Upper lobe of left lung (tissue), 6 donors: Measurements from ENCODE around the gene IRGM. TPM values are rescaled to one million over a fixed set of nuclear protein-coding genes. Genes with fewer than 3 reads are reported as not detected.
A peak's percentile ranks its signal among the peaks of the same experiment; 100 is the strongest.
"Not testable (repeated sequence)": the region's sequence is repeated elsewhere in the genome, so short reads cannot be mapped to it uniquely, and the experiment has no call there.

Experiments used
- ATAC-seq, 2 donors: fragments of 200-7000 bp; cut with Tn5 transposase; one replicate each; pipeline ENCODE4 v1.9.1; 2022; ENCODE audit warnings: mild to moderate bottlenecking in 2 of 2, moderate library complexity in 2 of 2; ENCODE audit not compliant: low FRiP score in 2 of 2
- DNase-seq, 2 donors: peaks; one replicate each; pipeline ENCODE4 v3.0.0-alpha.2; 2019 to 2020
- H3K27ac ChIP-seq, 4 donors: fragments of 200-600 bp; sonication (generic); one replicate each; pipeline ENCODE4 v1.5.1; 2016 to 2019
- H3K27me3 ChIP-seq, 4 donors: fragments of 200-600 bp; sonication (generic); one replicate each; pipeline ENCODE4 v1.5.1; 2017 to 2019
- H3K36me3 ChIP-seq, 4 donors: fragments of 200-600 bp; sonication (generic); one replicate each; pipeline ENCODE4 v1.5.1; 2016 to 2019
- H3K4me1 ChIP-seq, 4 donors: fragments of 200-600 bp; sonication (generic); one replicate each; pipeline ENCODE4 v1.5.1; 2018 to 2019
- H3K4me3 ChIP-seq, 4 donors: fragments of 200-600 bp; sonication (generic); one replicate each; pipeline ENCODE4 v1.5.1; 2017 to 2019; ENCODE audit warnings: mild to moderate bottlenecking in 2 of 4, moderate library complexity in 1 of 4
- H3K9me3 ChIP-seq, 4 donors: fragments of 200-600 bp; sonication (generic); one replicate each; pipeline ENCODE4 v1.5.1; 2018 to 2019
- EP300 ChIP-seq, 4 donors: sonication (generic); formaldehyde crosslinking; IDR thresholded peaks; one replicate each; pipeline ENCODE4 v1.5.1; 2017; ENCODE audit warnings: antibody characterized with exemption in 4 of 4, control low read depth in 2 of 4
- POLR2A ChIP-seq, 4 donors: fragments of 450-650 bp; IDR thresholded peaks; one replicate each; pipeline ENCODE4 v1.5.1; 2016 to 2017; ENCODE audit warnings: antibody characterized with exemption in 4 of 4, mild to moderate bottlenecking in 2 of 4
- POLR2AphosphoS5 ChIP-seq, 2 donors: sonication (generic); formaldehyde crosslinking; IDR thresholded peaks; one replicate each; pipeline ENCODE4 v1.5.1; 2017; ENCODE audit warnings: antibody characterized with exemption in 2 of 2
- WGBS, 2 donors: methylation state at CpG; one replicate each; pipeline ENCODE4 v1.1.5; 2017 to 2018; 5-methylcytosine and 5-hydroxymethylcytosine counted together
- total RNA-seq, 6 donors: library from RNA; depleted of rRNA in 4 of 6; stranded (reverse); fragments of >200 nt in 4 of 6; gene quantifications; one replicate each; pipeline versions ENCODE4 v1.1.0 to v1.2.1, GENCODE V29; 2016 to 2021
- TF ChIP-seq, protein P1 (sequence below), 6 experiments: fragments of 450-650 bp in 4 of 6; fragments of 200-600 bp in 2 of 6; sonication (generic) in 2 of 6; IDR thresholded peaks; one replicate each; pipeline ENCODE4 v1.5.1; 2016 to 2019; ENCODE audit warnings: antibody characterized with exemption in 6 of 6
- donor health status: DM: no; HTN: no; CAD: no; lungs with moderate emphysema.
- donor health status: DM: no; HTN: yes; CAD: no; lungs with severe emphysema.

The IRGM gene
- total RNA-seq, 6 donors from 2014 or later: 0.17 to 7.5 (median 0.71) TPM; not detected in 1

DNA sequence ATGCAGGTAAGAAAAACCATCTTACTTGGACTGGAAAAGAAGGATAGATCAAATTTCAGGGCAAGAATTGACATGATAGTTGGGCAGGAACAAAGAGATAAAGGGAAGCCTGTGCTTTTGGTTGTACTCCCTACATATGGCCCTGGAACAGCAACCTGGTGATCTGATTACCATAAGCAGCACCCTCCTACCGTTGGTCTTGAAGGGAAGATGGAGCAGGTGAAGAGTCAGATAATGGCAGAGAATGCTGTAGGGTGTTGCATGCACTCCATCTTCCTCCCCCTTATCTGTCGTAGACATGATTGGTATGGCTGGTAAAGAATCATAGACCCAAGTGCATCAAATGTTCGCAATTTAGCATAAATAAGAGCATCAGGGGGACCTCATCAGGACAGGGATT lies 4.7 kb downstream of the IRGM start:
- Histone ChIP-seq H3K27ac (no peak overlapping the region), H3K9me3 (no peaks in the 10 kb centered on the region), H3K4me1 (peaks cover 0 to 9% (median 0%) of the 10 kb centered on the region in 4 donors), H3K4me3 (no peak overlapping the region), H3K36me3 (no peaks in the 10 kb centered on the region), H3K27me3 (no peaks in the 10 kb centered on the region)
- TF ChIP-seq, protein P1, sequence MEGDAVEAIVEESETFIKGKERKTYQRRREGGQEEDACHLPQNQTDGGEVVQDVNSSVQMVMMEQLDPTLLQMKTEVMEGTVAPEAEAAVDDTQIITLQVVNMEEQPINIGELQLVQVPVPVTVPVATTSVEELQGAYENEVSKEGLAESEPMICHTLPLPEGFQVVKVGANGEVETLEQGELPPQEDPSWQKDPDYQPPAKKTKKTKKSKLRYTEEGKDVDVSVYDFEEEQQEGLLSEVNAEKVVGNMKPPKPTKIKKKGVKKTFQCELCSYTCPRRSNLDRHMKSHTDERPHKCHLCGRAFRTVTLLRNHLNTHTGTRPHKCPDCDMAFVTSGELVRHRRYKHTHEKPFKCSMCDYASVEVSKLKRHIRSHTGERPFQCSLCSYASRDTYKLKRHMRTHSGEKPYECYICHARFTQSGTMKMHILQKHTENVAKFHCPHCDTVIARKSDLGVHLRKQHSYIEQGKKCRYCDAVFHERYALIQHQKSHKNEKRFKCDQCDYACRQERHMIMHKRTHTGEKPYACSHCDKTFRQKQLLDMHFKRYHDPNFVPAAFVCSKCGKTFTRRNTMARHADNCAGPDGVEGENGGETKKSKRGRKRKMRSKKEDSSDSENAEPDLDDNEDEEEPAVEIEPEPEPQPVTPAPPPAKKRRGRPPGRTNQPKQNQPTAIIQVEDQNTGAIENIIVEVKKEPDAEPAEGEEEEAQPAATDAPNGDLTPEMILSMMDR (IDR thresholded peaks at IDR 0.05): no peak
- no peak for TF ChIP-seq EP300 (IDR thresholded peaks at IDR 0.05)
- DNase-seq (no peak), ATAC-seq (no peak)
- WGBS, 2 donors: 62 to 75% methylated on average over 3 of the region's 3 CpGs

- 69 to 79% methylated on average over 2 of the region's 2 CpGs for WGBS, 2 donors
- H3K9me3 ChIP-seq: no peaks in the 10 kb centered on the region
- no peak overlapping the region for H3K4me3 ChIP-seq
- no peak overlapping the region for H3K27ac ChIP-seq
- no peak for DNase-seq
- no peaks in the 10 kb centered on the region for H3K36me3 ChIP-seq
- no peaks in the 10 kb centered on the region for H3K27me3 ChIP-seq
- TF ChIP-seq, protein P1 (IDR thresholded peaks at IDR 0.05): no peak
- TF ChIP-seq POLR2A (IDR thresholded peaks at IDR 0.05) (no peak), EP300 (IDR thresholded peaks at IDR 0.05) (no peak), POLR2AphosphoS5 (IDR thresholded peaks at IDR 0.05) (no peak)
- H3K4me1 ChIP-seq: no peaks in the 10 kb centered on the region
- no peak for ATAC-seq
Measured at GRCh38 chr5:150853561-150853960, 7.2 kb downstream of the IRGM start.

GRCh38 chr5:150856700-150857099 lies 10.4 kb downstream of the IRGM start:
- ATAC-seq, H3K27me3 ChIP-seq, H3K4me1 ChIP-seq, DNase-seq, H3K4me3 ChIP-seq, H3K9me3 ChIP-seq, H3K36me3 ChIP-seq, H3K27ac ChIP-seq: not testable (repeated sequence)
- 86 to 90% methylated on average over 3 of the region's 3 CpGs for WGBS, 2 donors

DNA sequence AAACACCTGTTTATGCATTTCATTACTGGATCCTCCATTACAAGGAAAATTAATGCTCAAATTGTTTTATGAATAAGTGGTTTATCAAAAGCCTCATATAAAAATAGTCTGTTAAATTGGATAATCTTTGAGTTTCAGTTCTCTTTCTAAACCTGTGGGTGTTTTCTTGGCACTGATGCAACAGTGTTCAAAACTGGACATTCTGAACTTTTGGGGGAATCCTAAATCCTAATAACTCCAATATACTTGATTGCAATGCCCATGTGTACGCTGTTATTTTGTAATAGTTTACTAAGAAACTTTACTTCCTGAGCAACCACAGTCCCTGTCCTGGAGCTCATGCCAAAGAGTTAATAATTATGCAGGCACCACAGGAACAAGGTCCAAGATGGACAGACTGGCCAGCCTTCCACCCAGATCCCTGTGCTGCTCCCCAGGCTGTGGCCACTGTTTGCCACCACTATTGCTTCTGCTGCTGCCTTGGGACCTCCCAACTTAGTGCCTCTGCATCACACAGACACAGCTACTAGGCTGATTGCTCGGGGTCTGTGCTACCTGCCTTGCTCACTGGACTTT lies 14.0 kb downstream of the IRGM start:
- DNase-seq: no peak
- WGBS, 2 donors: 55 to 62% methylated on average over 2 of the region's 2 CpGs
- ATAC-seq: no peak
- no peak for TF ChIP-seq EP300 (IDR thresholded peaks at IDR 0.05)
- TF ChIP-seq POLR2A (IDR thresholded peaks at IDR 0.05): no peak
- TF ChIP-seq, protein P1 (IDR thresholded peaks at IDR 0.05): no peak
- no peak for TF ChIP-seq POLR2AphosphoS5 (IDR thresholded peaks at IDR 0.05)
- peaks cover 0 to 16% (median 0%) of the 10 kb centered on the region in 4 donors for H3K9me3 ChIP-seq
- no peak overlapping the region for H3K27ac ChIP-seq
- no peaks in the 10 kb centered on the region for H3K36me3 ChIP-seq
- no peaks in the 10 kb centered on the region for H3K4me1 ChIP-seq
- no peaks in the 10 kb centered on the region for H3K27me3 ChIP-seq
- H3K4me3 ChIP-seq: no peak overlapping the region

DNA sequence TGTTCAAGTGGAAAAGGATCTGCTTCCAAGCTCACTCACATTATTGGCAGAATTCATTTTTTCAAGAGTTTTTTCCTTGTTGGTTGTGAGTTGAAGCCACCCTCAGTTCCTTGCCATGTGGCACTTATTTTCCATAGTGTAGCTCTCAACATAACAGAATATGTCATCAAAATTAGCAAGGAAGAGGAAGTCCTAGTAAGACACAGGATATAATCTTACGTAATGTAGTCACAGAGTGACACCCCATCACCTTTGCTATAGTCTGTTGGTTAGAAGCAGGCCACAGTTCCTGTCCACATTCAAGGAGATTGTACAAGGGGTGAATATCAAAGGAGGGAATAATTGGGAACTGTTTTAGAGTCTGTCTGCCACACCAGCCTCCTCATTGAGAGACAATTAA lies 15.7 kb downstream of the IRGM start:
- TF ChIP-seq EP300 (IDR thresholded peaks at IDR 0.05): no peak
- TF ChIP-seq POLR2A (IDR thresholded peaks at IDR 0.05): no peak
- TF ChIP-seq, protein P1 (IDR thresholded peaks at IDR 0.05): no peak
- TF ChIP-seq POLR2AphosphoS5 (IDR thresholded peaks at IDR 0.05): no peak
- H3K4me1 ChIP-seq: no peaks in the 10 kb centered on the region
- no peak overlapping the region for H3K27ac ChIP-seq
- 41 to 58% methylated on average over 1 of the region's 1 CpG for WGBS, 2 donors
- H3K4me3 ChIP-seq: no peak overlapping the region
- ATAC-seq (peak in 1 of 2 donors; percentile 41), DNase-seq (no peak)
- no peaks in the 10 kb centered on the region for H3K36me3 ChIP-seq
- H3K9me3 ChIP-seq: peaks cover 0 to 26% (median 8%) of the 10 kb centered on the region in 4 donors
- no peaks in the 10 kb centered on the region for H3K27me3 ChIP-seq
